ENCODE data around the gene PTPN11.
"Not testable (repeated sequence)": the region's sequence is repeated elsewhere in the genome, so short reads cannot be mapped to it uniquely, and the experiment has no call there.

Gene PTPN11

DNA sequence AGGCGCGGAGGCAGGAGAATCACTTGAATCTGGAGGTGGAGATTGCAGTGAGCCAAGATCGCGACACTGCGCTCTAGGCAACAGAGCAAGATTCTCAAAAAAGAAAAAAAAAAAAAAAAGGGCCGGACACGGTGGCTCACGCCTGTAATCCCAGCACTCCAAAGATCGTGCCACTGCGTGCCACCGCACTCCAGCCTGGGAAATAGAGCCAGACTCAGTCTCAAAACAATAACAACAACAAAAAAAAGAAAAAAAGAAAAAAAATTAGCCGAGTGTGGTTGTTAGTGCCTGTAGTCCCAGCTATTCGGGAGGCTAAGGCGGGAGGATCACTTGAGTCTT, 8.9 kb upstream of the PTPN11 start:
- DNase-seq, result no peak

DNA sequence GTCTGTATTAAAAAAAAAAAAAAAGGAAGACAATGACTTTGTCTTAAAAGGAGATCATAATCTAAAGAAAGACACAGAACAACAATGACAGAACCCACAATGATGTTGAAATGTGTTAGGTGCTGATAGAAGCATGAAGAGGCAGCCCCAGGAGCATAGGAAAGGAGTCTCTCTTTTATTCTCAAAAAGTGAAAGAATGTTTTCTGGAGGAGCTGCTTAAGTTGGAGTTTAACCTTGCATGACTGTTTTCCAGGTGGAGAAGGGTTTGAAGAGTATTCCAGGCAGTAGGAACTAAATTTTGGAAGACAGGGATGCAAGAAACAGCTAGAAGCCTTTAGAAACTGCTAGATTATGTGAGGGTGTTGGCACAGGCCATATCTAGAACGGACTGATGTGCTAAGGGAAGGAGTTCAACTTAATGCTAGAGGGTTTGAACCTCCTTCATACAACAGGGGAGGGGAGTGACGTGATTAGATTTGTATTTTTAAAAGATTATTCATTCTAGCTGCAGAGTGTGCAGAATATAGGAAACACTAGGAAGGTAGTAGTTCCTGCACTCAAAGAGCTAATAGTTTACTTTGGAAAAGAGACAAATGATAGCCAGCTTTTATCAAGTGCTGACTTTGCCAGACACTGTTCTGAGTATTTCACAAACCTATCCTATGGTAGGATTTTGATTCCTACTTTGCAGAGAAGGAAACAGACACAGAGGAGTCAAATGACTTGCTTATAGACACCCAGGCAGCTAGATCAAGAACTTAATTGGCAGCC, 4.7 kb upstream of the PTPN11 start:
- no peak for DNase-seq

DNA sequence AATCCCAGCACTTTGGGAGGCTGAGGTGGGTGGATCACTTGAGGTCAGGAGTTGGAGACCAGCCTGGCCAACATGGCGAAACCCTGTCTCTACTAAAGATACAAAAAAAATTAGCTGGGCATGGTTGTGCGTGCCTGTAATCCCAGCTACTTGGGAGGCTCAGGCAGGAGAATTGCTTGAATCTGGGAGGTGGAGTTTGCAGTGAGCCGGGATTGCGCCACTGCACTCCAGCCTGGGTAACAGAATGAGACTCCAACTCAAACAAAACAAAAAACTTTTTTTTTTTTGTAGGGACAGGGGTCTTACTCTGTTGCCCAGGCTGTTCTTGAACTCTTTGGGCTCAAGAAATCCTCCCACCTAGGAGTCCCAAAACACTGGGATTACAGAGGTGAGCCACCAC, 3.3 kb upstream of the PTPN11 start:
- DNase-seq, result not testable (repeated sequence)

DNA sequence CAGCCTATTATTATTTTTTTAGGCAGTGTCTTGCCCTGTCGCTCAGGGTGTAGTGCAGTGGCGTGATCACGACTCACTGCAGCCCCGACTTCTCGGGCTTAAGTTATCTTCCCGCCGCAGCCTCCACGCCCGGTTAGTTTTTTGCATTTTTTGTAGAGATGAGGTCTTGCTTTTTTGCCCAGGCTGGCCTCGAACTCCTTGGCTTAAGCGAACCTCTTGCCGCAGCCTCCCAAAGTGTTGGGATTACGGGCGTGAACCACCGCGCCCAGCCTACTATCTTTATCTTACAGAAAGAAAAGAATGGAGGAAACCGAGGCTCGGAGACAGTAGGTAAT, 507 bp upstream of the PTPN11 start:
- DNase-seq, result no peak

DNA sequence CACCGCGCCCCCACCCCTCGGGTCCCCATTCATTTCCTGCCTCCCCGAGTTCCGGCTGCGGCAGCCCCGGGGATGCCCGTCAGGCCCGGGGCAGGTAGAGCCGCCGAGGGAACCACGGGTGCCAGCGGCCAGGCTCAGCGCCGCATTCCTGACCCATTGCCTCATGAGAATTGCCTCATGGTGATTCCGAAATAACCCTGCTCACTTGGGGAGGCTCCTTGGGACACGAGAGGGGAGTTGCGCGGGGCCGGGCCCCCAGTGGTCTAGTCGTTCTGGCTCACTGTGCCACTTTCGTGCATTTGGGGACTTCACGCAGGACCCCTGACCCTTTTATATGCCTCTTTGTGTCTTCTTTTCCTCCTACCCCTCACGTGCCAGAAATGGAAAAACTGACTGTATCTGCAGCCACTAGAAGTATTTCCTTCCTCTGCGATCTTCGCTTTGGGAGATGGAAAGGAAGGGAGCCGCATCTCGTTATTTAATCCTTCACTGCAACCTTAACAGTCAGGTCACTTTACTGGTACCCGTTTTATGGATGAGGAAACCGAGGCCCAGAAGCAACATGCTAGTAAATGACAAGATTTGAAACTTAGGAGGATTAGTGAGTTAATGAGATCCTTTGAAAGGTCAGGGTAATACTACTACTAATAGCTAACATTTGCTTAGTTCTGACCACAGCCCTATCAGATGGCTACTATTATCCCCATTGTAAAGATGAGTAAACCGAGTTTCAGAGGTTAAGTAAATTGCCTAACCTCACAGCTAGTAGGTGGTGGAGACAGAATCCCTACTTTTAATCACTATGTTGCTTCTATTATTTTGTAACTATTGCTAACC, 768 bp downstream of the PTPN11 start:
- peak in 1 of 2 experiments; percentile 46 for DNase-seq

DNA sequence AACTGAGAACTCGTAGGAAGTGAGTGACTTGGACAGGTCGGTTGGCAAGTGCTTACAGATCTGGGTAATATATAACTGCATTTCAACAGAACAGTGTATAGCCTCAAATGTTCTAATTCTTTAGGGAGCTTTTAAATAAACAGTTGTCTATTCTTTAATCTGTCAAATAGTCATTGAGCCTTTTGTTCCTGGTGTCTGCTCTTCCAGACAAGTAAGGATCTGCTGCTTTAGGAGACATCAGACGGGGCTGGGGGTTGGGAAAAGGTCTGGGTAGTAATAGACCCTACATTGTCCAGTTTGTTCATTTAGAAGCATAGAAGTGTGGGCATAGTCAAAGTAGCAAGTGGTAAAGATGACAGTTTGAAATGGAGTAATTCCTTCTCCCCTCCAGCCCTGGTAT, 2.0 kb downstream of the PTPN11 start:
- DNase-seq, result no peak

DNA sequence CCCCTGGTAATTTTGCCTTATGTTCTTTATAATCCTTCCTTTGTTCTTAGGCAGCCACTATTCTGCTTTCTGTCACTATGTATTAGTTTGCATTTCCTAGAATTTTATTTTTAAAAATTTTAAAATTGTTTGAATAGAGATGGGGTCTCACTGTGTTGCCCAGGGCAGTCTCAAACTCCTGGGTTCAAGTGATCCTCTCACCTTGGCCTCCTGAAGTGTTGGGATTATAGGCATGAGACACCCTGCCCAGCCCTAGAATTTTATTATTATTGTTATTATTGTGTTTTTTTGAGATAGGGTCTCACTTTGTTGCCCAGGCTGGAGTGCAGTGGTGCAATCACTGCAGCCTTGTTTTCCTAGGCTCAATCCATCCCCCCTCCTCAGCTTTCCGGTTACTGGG, 2.6 kb downstream of the PTPN11 start:
- no peak for DNase-seq

DNA sequence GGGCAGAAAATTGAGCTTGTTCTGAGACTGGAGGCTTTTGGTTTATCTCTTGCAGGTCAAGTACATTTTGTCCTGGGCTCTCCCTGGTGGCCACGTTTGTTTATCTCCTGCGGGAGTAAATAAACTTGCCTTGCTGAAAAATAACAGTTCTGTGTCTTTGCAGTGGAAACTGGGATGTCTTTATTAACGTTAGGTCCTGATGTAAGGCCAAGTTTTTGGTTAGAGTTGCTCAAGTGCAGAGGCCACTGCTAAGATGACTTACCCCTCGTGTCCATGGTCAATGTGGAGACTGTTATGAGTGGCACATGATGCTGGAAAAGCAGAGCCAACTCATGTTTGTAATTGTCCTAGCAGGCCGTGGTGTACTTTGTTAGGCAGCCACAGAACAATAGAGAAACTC, 3.8 kb downstream of the PTPN11 start:
- no peak for DNase-seq

DNA sequence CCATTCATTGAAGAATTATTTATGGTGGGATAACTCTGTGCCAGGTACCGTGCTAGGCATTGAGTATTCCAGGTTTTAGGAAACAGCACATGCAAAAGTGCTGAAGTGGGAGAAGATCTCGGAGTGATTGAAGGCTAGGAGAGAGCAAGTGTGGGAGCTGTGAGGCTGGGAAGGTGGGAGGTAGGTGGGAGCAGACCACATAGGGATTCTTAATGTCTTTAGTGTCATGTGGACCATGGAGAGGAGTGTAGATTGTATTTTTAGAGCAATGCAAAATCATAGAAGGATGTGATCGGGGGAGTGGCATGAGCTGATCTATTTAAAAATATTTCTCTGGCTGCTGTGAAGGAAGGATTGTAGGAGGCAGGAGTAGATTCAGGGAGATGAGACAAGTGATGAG, 5.4 kb downstream of the PTPN11 start:
- no peak for DNase-seq

DNA sequence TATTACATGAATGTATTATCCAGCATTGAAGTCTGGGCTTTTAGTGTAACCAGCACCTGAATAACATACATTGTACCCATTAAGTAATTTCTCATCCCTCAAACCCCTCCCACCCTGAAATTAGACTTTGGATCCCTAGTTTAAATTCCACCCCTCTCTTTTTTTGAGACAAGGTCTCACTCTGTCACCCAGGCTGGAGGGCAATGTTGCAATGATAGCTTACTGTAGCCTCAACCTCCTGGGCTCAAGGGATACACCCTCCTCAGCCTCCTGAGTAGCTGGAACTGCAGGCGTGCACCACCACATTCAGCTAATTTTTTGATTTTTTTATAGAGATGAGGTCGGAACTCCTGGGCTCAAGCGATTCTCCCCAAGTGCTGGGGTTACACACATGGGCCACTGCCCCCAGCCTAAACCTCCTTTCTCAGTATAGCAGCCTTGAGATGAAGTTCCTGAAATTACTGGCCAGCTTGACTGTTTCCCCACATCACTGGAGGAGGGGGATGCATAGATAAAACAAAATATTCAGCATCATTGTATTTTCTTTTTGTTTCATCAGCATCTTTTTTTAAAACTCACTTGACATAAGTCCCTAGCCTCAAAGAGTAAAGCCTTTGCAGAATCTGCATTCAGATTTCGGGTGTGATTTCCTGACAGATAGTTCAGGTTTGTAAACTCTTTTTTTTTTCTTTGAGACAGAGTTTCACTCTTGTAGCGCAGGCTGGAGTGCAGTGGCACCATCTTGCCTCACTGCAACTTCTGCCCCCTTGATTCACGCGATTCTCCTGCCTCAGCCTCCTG, 7.0 kb downstream of the PTPN11 start:
- DNase-seq, result no peak

DNA sequence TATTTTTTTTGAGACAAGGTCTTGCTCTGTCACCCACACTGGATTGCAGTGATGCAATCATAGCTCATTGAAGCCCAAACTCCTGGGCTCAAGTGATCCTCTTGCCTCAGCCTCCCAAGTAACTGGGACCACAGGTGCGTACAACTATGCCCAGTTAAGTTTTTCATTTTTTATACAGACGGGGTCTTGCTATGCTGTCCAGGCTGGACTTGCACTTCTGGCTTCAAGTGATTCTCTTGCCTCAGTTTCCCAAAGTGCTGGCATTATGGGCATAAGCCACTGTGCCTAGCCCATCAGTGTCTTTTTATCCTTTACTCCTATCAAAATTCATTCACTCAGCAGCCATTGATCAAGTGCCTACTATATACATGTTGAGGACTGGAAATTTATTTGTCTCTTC, 9.0 kb downstream of the PTPN11 start:
- no peak for DNase-seq

DNA sequence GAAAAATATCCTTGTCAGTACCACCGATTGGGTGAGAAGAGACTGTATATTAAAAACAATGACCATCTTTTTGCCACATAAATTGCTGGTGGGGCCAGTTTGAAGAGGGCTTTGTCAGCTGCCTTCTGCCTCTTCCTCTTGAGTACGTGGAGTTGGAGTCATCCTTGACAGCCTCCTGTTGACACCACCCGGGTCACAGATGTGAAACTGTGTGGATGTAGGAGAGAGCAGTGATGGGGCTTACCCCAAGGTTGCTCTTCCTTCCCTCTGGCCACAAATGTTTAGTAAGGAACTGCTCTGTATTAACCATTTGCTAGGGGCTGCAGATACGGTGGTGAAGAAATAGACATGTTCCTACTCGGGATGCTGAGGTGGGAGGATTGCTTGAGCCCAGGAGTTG, 12.2 kb downstream of the PTPN11 start:
- DNase-seq, result no peak

DNA sequence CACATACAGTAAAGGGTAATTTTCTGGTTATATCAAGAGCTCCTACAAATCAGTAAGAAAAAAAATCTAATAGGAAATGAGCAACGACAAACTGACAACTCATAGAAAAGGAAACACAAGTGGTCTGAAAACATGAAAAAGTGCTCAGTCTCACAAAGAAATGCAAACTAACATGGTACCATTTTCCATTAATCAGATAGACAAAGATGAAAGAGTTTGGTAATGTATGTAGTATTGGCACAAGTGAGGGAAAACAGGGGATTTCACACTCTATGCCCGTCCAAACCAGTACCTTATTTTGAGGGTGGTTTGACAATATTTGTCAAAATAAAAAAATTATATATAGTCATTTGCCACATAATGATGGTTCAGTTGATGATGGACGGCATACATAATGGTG, 13.2 kb downstream of the PTPN11 start:
- no peak for DNase-seq

DNA sequence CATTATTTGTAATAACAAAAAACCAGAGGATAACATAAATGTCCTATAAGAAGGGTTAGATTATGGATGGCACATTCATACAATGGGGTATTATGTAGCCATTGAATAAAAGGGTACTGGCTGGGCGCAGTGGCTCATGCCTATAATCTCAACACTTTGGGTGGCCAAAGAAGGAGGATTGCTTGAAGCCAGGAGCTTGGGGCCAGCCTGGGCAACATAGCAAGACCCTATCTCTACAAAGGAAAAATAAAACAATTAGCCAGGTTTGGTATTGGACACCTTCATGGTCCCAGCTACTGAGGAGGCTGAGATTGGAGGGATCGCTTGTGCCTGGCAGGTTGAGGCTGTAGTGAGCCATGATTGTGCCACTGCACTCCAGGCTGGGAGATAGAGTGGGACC, 14.8 kb downstream of the PTPN11 start:
- no peak for DNase-seq

DNA sequence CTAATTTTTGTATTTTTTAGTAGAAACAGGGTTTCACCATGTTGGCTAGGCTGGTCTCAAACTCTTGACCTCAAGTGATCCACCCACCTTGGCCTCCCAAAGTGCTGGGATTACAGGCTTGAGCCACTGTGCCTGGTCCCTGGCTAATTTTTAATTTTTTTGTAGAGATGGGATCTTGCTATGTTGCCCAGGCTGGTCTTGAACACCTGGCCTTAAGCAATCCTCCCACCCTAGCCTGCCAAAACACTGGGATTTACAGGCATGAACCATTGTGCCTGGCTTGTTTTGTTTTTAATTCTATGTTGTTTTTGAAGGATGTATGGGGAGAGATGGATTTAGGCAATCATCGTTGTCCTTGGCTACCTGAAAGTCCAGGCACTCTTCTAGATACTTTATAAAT, 19.9 kb downstream of the PTPN11 start:
- DNase-seq, result not testable (repeated sequence)

DNA sequence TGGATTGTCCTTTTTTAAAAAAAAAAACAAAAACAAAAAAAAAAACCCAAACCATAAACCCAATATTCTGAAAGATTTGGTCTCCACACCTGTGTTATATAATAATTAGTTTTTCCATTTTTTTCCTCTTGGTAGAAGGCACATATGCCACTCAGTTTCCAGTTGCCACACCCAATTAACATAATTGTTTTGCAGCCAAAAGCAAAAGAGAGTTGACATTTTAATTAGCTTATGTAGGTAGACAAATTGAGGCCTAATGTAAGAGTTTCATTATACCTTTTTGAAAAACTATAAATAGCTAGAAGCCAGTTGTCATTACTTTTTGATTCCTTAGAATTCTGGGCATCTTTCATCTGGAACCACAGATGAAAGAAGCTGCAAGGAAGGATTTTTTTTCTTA, 21.0 kb downstream of the PTPN11 start:
- no peak for DNase-seq

DNA sequence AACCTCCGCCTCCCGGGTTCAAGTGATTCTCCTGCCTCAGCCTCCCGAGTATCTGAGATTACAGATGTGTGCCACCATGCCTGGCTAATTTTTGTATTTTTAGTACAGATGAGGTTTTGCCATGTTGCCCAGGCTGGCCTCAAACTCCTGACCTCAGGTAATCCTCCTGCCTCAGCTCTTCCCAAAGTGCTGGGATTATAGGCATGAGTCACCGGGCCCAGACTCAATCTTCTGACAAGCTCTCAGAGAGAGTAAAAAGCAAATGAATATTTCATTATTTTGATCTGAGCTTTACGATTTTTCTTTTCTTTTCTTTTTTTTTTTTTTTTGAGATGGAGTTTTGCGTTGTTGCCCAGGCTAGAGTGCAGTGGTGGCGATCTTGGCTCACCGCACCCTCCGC, 21.9 kb downstream of the PTPN11 start:
- not testable (repeated sequence) for DNase-seq

DNA sequence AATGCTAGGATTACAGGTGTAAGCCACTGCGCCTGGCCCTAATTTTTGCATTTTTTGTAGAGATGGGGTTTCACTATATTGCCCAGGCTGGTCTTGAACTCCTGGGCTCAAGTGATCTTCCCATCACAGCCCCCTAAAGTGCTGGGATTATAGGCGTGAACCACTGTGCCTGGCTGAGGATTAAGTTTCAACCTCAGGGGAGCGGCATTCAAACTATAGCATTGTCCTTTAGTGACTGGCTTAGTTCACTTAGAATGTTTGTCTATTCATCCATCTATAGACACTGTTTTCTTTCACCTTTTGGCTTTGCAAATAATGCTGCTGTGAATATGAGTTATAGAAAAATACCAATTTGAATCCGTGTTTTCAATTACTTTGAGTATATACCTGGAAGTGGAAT, 25.2 kb downstream of the PTPN11 start:
- no peak for DNase-seq

DNA sequence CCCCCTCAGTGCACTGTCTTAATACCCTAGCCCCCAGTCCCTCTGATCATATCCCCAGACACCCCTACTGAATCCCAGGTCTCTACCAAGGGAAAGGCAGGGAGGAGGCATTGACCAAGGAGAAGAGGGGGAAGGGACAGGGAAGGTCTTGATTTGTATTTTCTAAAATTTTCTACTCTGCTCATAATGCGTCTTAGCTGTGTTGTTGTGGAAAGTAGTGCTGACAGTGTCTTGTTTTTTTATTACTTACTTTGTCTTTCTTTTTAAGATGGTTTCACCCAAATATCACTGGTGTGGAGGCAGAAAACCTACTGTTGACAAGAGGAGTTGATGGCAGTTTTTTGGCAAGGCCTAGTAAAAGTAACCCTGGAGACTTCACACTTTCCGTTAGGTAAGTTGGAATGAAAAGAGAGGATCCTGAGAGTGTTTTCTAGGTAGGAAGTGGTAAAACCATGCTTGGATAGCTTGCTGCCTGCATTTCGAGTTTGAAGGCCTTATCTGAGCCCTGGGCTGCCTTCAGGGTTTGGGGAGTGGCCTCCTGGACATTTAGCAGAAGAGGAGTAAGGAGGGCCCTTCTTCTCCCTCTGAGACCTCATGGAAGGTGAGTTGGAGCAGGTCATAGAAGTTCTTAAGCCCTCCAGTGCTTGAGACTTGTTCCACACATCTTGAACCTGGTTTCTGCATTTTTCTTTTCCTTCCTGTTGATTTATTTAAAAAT, 27.4 kb downstream of the PTPN11 start:
- no peak for DNase-seq

DNA sequence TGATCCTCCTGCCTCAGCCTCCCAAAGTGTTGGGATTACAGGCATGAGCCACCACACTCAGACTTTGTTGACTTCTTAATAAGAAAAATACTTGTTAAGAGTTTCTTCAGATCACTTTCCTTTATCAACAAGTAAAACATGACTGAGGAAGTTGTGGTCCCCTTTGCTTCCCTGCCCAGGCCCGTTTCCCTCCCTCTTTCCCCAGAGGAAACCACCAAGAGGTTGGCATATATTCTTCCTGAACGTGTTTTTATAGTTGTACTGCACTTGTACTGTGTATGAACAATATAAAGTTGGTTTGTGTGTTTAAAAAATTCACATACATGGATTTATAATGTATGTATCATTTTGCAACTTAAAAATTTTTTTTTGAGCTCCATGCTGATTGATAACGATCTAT, 28.4 kb downstream of the PTPN11 start:
- no peak for DNase-seq

DNA sequence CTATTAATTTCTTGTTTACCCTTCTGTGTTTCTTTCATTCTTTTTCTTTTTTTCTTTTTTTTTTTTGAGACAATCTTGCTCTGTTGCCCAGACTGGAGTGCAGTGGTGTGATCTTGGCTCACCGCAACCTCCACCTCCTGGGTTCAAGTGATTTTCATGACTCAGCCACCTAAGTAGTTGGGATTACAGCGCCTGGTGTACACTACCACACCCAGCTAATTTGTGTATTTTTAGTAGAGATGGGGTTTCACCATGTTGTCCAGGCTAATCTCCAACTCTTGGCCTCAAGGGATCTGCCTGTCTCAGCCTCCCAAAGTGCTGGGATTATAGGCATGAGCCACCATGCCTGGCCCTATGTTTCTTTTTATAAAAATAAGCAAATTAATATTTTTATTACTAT, 29.4 kb downstream of the PTPN11 start:
- DNase-seq, result not testable (repeated sequence)

DNA sequence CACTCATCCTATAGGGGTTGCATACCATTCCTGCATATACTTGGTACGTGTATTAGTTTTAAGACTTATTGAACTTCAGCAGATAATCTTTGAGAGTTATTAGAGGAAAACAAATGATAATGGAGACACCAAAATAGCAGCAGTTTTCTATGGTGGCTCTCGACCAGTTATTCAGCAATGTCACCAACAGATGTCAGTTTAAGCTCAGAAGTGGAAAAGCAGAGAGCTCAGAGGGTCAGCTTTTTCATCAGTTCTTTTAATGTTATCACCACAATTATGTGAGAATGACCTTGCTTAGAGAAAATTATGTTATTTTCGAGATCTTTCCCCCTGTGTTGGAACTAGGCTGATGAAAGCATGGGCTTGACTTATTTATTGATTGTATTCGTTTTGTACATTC, 32.0 kb downstream of the PTPN11 start:
- DNase-seq, result no peak

DNA sequence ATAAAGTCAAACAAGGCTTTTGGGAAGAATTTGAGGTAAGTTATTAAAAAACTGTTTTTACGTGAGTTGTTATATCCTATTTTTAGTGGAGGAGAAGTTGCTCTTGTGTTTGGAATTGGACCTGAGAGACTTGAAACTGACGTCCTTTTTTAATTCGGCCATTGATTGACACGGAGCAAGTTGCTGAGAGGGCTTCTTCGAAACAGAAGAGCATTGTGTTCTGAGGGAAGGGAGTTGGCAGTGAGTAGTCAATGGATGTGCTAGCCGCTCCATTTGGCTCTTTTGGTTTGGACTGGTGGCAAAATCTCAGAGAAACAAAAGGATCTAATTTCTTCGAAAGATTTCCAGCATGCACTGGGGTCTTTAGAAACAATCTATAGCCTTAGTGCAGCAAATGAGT, 37.3 kb downstream of the PTPN11 start:
- no peak for DNase-seq

All from SW 1271 (cell line).